Stimulated activated CD8-positive, alpha-beta memory T cell treated with anti-CD3 and anti-CD28 coated beads, Interleukin-2, amount 100 ng/mL, for 1 hour (primary cell): Measurements from ENCODE around the gene ACOT12.
"Not testable (repeated sequence)": the region's sequence is repeated elsewhere in the genome, so short reads cannot be mapped to it uniquely, and the experiment has no call there.

ENCODE experiments used
- DNase-seq, 2 donors: peaks; one replicate each; pipeline ENCODE4 v3.0.0-alpha.2; 2020; ENCODE audit warnings: low read depth in 2 of 2

Gene ACOT12

DNA sequence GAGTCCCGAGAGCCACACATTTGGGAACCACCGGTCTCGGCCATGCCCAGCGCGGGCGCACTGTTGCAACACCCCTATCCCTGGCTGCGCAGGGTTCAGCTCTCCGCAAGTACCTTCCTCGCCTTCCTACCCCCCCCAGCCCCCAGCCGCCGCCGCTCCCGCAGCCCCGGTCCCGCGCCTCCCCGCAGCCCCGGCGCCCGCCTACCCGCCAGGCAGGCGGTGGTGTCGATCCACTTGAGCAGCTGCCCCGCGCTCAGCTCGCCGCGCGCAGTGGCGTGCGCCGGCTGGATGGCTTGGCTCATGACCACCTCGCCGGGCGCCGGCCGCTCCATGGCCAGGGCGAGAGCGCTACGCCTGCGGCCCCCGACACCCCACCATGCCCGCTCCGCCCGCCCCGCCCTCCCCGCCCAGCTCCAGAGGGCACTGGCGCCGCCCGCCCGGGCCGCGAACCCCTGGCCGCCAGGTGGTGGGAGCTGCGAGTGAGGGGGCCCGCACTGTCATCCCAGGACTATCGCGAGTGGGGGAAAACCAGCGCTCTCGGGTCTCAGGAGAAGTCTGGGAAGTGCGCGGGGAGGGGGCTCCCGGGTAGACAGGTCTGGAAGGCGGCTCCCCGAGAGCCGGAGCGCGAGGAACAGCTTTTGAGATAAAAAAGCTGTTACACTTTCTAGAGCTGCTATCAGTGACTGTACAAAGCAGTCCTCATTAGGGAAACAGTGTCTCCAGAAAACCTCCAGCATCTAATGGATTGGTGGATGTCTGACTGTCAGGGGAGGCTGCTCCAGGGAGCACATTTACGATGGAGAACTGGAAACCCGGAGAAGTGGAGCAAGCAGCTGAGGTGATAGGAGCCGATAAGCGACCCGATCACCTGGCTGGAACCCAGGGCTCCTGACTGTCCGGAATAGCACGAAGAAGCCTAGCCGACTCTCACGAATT lies at the start of gene ACOT12:
TSS of gene ACOT12 (minus strand) at position 352 of the 936 bp plus-strand sequence. CDS start at position 332, 20 bp downstream.
- no peak for DNase-seq

DNA sequence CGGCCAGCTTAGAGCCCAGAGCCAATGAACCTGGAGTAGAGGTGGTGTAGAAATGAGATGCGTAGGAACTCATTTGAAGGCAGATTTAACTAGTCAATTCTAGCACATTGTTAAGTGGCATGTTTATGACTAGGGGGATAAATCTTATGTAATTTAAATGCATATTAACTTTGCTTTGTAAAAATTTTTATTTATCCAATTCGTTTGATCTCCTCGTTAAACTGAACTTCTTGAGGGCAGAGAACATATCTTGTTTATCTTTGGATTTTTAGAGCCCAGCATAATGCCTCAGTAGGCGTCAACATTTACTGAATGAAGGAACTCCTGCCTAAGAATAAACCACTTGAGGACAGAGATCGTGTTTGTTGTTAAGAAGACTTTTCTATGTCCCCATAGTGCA lies 41.1 kb upstream of the ACOT12 start:
- no peak for DNase-seq

- DNase-seq: no peak
These were observed 36.1 kb upstream of the ACOT12 start for GRCh38 chr5:81429985-81430384.

DNA sequence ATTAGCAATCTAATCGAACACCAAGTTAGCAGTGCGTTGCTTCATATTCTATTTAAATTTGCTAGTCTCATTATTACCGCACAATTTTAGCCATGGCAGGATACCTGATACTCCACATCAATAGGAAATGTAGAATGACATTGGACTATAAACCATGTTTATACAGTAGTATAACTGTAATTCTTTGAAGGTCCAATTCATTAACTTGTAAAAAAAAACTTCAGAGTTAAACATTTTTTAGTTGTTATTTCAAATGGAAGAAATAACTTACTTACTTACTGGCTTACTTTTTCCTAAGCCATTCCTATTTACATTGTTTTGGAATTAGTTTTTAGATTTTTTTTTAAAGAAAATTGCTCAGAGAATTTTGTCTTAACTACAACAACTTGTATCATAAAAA lies 35.4 kb upstream of the ACOT12 start:
- no peak for DNase-seq

DNA sequence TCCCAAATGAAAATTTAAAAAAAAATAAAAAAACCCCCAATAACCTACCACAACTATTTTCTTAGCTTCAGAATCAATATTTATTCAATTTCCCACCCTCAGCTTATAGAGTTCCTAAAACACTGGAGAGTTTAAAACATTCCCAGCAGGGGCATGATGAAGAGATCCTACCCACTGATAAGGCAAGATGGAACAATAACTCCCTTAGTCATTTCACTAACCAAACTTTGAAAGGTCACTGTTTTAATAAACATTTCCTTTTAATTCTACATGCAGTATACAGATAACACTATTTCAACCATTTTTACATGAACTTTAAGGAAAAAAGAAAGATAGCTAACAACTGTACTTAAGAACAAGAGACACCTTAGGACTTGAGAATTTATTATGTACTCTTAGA lies 34.9 kb upstream of the ACOT12 start:
- no peak for DNase-seq

GRCh38 chr5:81428446-81428845 lies 34.5 kb upstream of the ACOT12 start:
- DNase-seq: no peak

DNA sequence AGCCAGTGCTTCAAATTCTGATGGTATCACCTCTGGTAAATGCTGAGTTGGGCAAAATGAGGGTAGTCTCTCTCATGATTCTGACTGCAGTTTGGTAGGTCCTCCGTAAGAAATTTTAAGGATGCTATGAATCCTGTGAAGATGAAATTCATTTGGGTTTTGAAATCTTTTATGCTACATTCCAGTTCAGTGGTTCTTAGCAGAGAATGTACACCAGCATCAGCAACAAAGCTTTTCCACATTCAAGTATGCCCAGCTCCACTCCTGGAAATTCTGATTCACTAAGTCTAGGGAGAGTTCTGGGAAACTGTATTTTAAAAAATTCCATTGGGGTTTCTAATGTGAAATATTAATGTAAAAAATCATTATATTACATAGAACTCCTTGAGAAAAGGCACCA lies 33.6 kb upstream of the ACOT12 start:
- no peak for DNase-seq

DNA sequence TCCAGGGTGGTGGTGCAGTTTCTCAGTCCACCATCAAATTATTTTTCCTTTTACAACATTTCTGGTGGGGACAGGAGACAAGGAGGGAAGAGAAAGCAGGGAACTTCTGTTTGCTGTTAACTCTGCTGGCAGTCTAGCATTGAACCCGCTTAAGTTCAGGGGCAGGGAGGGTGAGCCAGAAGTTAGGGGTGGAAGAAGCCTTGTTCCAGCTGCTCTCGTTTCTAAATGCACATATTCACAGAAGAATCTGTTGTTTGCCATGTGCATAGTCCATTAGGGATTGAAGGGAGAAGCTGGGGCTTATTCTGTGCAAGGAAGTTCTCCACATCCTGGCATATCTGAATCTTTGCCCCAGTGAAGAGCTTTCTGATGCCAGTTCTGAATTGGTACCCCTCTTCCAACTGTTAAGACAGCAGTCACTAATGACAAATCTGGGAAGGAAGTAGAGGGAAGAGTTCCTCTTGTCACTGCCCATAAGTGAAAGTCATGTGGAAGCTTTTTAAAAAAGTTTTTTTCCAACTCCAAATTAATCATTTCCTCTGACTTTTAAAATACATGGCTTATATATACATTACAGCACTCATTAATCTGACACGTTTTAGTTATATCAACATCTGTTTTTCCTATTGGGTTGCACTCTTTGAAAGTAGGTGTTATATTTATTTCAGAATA lies 32.6 kb upstream of the ACOT12 start:
- no peak for DNase-seq

- no peak for DNase-seq
These were observed 31.6 kb upstream of the ACOT12 start for GRCh38 chr5:81425569-81425968.

- no peak for DNase-seq
These were observed 30.8 kb upstream of the ACOT12 start for GRCh38 chr5:81424728-81425127.

DNA sequence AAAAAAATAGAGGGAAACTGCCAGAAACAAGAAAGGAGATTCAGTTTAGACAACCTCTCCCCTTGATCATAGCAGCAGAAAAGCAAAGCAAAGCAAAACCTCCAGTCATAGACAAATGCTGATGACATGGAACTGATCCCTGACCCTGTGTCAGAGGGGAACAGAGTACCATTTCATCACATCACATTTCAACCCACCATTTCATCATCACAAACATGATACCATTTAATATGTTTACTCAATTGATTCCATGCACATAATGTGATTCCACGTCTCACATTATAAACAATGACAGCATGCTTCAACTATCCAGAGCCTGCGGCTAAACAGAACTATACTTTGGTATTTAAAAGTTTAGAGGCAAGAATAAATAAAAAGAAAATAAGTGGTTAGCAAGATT lies 28.7 kb upstream of the ACOT12 start:
- DNase-seq: no peak

GRCh38 chr5:81420039-81420667 lies 26.2 kb upstream of the ACOT12 start:
- no peak for DNase-seq

DNA sequence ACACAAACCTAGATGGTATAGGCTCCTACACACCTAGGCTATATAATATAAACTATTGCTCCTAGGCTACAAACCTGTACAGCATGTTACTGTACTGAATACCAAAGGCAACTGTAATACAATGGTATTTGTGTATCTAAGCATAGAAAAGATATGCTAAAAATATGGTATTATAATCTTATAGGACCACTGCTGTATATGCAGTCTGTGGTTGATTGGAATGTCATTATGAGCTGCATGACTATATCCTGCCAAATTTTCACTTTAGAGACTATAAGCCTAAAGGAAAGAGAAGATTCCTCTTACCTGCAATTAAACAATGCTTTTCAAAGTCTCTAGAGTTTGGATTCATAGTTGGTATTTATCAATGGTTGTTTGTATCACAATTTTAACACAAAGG lies 24.7 kb upstream of the ACOT12 start:
- no peak for DNase-seq

DNA sequence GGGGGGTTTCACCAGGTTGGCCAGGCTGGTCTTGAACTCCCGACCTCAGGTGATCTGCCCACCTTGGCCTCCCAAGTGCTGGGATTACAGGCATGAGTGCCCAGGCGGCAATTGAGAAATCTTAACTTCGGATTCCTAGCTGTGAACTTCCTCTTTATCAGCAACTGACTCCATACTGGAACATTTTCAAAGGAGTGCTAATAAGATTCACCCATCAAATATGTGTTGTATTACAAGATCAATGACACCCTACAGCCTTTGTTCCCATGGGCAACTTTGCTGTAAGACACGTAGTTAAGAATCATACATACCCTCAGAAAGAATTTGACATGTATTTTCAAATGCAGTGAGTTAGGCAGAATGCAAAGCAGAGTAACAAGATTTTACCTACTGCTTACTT lies 23.1 kb upstream of the ACOT12 start:
- DNase-seq: no peak

DNA sequence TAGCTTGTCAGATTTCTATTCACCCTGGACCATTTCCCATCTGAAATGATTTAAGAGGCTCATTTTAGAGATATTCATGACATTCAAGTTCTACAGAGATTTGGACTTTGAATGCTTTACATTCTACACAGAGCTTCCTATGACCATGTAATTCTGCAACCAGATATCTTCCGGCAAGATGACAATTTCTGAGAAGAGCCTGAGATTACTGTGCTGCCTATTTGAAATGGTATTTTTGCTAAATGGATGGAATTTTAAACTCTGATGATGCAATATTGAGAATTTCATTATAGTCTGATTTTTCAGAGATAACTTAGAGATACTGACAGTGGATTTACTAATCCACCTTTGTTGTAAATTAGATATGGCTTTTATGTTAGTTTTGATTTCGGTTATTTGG lies 16.0 kb upstream of the ACOT12 start:
- no peak for DNase-seq

DNA sequence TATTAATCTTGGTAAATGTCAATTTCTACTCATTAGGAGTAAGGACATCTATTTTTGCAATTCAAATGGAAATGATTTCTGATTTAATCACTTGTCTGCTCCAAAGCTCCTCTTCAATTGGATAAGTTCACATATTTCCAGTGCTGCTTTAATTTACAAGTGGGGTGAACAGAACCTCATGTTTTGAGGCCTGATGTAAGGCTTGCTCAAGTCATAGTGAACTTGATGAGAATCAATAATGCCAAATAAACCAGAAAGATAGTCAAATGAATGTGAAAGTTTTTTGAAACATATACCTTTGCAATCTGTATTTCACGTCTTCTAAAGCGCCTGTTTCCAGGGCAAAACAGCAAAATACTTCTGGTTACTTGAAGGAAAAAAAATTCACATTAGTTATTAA lies 15.4 kb upstream of the ACOT12 start:
- no peak for DNase-seq

DNA sequence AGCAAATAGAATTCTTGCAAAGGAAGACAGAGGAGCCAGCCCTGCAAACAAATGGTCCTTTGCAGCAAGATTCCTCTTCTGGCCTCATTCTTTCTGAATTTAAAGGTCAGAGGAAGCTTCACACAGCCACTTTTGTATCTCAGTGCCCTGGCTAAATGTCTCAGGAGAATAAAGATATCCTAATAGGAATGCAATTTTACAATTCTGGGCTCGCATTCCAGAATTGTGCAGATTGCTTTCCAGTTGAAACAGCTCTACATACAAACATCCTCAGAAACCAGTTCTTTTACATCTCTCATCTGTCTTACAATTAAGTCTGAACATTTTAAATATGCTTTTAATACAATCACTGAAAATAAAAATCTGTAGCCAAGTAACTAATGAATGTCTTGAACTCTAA lies 14.6 kb upstream of the ACOT12 start:
- DNase-seq: no peak

- DNase-seq: not testable (repeated sequence)
These were observed 13.9 kb upstream of the ACOT12 start for GRCh38 chr5:81407811-81408210.

GRCh38 chr5:81405126-81405891 lies 11.4 kb upstream of the ACOT12 start:
- no peak for DNase-seq

DNA sequence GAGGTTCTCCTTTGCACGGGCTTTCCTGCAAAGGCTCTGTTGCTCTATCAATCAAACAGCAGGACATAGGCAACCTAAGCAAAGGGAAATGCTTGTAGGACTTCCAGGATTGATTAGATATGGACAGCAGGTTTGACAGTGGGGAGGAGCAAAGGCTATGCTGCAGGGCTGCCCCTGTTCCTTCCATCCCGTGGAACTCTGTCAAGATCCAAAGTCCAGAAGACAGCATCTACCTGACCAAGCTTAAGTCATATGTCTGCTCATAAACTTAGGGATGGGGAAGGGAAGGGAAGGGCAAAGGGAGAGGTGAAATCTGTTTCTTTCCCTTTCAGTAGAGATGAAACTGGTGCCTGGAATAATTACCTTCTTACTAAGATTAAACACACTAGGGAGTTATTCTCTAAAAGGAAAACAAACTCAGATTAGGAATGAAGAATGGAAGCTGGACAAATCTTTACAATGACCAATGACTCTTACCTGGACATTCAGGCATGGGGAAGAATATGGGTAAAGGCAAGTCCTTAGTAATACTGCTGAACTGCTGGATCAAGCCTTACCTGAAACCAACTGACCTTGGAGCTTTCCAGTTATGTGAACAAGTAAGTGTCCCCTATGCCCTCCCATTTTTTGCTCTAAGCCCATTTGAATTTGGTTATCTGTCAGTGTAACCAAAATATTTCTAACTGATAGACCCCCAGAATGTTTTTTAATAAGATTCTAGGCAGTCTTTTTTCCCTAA lies 8.4 kb upstream of the ACOT12 start:
- DNase-seq: no peak

GRCh38 chr5:81401266-81401665 lies 7.3 kb upstream of the ACOT12 start:
- DNase-seq: no peak
